Pancreas (tissue), 10 donors: ENCODE data around the gene TTC7B. TPM values are rescaled to one million over a fixed set of nuclear protein-coding genes. Genes with fewer than 3 reads are reported as not detected.

Experiments
- ATAC-seq, 4 donors: fragments of 200-7000 bp; cut with Tn5 transposase; one replicate each; pipeline versions ENCODE4 v1.8.0 to v1.9.1; 2020; ENCODE audit warnings: mild to moderate bottlenecking in 4 of 4, moderate library complexity in 4 of 4
- DNase-seq, 6 donors: peaks; one replicate each; pipeline ENCODE4 v3.0.0-alpha.2; 2020
- FAIRE-seq: peaks from 2 replicates; lab custom pipeline; 2012; peaks lifted over from hg19 to GRCh38; lab: Jason Lieb, UNC
- H3K27ac ChIP-seq, 4 donors: fragments of 200-600 bp; sonication (generic); 1 replicate in 3 of 4; 2 replicates in 1 of 4; pipeline versions ENCODE4 v1.5.0 to v1.8.0; 2020
- H3K27me3 ChIP-seq, 4 donors: fragments of 200-600 bp; one replicate each; pipeline ENCODE4 v1.8.0; 2021
- H3K36me3 ChIP-seq, 3 donors: fragments of 200-600 bp; sonication (generic) in 1 of 3; one replicate each; pipeline versions ENCODE4 v1.5.0 to v1.8.0; 2020 to 2021
- H3K4me1 ChIP-seq, 3 donors: fragments of 200-600 bp; one replicate each; pipeline ENCODE4 v1.8.0; 2021
- H3K4me3 ChIP-seq, 4 donors: fragments of 200-600 bp; sonication (generic) in 2 of 4; one replicate each; pipeline versions ENCODE4 v1.5.0 to v1.8.0; 2020 to 2021
- H3K9me3 ChIP-seq, 4 donors: fragments of 200-600 bp; one replicate each; pipeline ENCODE4 v1.8.0; 2021
- WGBS, 2 donors: extraction: QIAGEN DNeasy Blood & Tissue Kit; methylation state at CpG; one replicate each; pipeline ENCODE4 v1.1.7; 2013; 5-methylcytosine and 5-hydroxymethylcytosine counted together
- intact Hi-C, 3 donors: fragments of 100-400 bp; cut with DNase I; formaldehyde crosslinking; loops; one replicate each; pipeline versions ENCODE4 v1.11.1 to v1.14.2; 2022
- polyA plus RNA-seq, 2 donors: library from polyadenylated mRNA; stranded (reverse); fragments of 200-250 nt; gene quantifications; one replicate each; pipeline ENCODE4 v1.2.3, GENCODE V29; 2013
- total RNA-seq, 6 donors: library from RNA; stranded (reverse); fragmentation: NEBNext Ultra II Directional in 4 of 6; extraction: Animal tissue kit (Norgen Biotek cat#: 25700) in 4 of 6; gene quantifications; one replicate each; pipeline versions ENCODE4 v1.2.1 to v1.2.4, GENCODE V29; 2021 to 2023
- TF ChIP-seq, protein P1 (sequence below), 4 donors: fragments of 200-600 bp; sonication (generic) in 3 of 4; IDR thresholded peaks; one replicate each; pipeline versions ENCODE4 v1.5.0 to v1.8.0; 2021; ENCODE audit warnings: antibody characterized with exemption in 4 of 4
- donor health status: healthy with polysubstance abuse.
- donor health status: DM: no; HTN: no; CAD: no; lungs with moderate emphysema.
- donor health status: DM: no; HTN: no; CAD: no.
- donor health status: control.
- donor health status: control.
- donor health status: Bipolar disorder and iron deficiency.
- donor health status: DM: yes; HTN: yes; CAD: no.
- donor health status: DM: no; HTN: no; CAD: no.
- donor health status: DM: no; HTN: no; CAD: no.
- donor health status: DM: yes; HTN: yes; CAD: no.

Gene TTC7B
- total and polyA plus RNA-seq, 8 donors = 8.9 to 39.6 (median 29.6) TPM

DNA sequence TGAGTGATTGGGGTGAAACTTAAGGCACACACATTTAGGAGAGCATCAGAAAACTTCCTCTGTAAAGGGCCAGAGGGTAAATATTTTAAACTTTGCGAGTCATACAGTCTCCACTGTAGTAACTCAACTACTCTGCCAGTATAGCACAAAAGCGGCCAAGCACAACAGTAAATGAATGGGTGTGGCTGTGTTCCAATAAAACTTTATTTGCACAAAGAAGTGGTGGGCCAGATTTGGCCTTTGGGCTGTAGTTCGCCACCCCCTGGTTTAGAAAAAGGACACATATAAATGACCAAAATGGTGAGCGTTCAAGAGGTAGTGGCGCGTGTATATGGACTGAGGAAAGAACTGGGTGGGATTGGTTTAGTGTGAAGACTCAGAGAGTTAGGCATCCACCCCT, 309.5 kb downstream of the TTC7B start:
- intact Hi-C loops = no loop called here
- H3K27me3 ChIP-seq = no peaks in the 10 kb centered on the region

DNA sequence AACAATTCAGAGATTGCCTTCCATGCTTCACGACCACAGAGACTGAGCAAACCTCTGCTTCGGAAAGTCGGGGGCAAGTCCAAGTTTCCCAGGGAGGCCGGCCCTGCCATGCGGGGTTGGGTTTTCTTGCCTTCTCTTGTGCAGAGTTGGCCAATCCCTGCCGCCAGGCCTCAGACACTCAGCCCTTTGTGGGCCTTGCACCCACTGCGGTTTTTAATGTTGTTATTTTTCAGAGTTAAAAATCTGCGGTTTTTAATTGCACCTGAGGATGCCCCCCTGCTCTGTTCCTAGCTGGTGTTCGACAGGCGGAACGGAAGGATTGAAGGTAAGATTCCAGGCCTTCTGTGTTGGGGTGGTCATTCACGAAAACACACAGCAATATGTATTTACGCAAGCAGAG, 310.7 kb downstream of the TTC7B start:
- H3K27me3 ChIP-seq = no peaks in the 10 kb centered on the region
- no peaks in the 10 kb centered on the region for H3K9me3 ChIP-seq
- H3K36me3 ChIP-seq = no peaks in the 10 kb centered on the region
- H3K4me1 ChIP-seq = no peaks in the 10 kb centered on the region
- intact Hi-C loops = no loop called here
- TF ChIP-seq, protein P1, sequence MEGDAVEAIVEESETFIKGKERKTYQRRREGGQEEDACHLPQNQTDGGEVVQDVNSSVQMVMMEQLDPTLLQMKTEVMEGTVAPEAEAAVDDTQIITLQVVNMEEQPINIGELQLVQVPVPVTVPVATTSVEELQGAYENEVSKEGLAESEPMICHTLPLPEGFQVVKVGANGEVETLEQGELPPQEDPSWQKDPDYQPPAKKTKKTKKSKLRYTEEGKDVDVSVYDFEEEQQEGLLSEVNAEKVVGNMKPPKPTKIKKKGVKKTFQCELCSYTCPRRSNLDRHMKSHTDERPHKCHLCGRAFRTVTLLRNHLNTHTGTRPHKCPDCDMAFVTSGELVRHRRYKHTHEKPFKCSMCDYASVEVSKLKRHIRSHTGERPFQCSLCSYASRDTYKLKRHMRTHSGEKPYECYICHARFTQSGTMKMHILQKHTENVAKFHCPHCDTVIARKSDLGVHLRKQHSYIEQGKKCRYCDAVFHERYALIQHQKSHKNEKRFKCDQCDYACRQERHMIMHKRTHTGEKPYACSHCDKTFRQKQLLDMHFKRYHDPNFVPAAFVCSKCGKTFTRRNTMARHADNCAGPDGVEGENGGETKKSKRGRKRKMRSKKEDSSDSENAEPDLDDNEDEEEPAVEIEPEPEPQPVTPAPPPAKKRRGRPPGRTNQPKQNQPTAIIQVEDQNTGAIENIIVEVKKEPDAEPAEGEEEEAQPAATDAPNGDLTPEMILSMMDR (IDR thresholded peaks at IDR 0.05) = no peak
- no peak overlapping the region for H3K27ac ChIP-seq
- ATAC-seq (no peak), FAIRE-seq (no peak), DNase-seq (no peak)
- WGBS, 2 donors = 87 to 91% methylated on average over 13 of the region's 13 CpGs
- H3K4me3 ChIP-seq = no peak overlapping the region

More for the DNA sequence above, 309.5 kb downstream of the TTC7B start:
- FAIRE-seq = no peak
- TF ChIP-seq, protein P1 (IDR thresholded peaks at IDR 0.05) = no peak
- no peak for ATAC-seq
- H3K27ac ChIP-seq = no peak overlapping the region
- no peak for DNase-seq
- no peak overlapping the region for H3K4me3 ChIP-seq
- 94 to 96% methylated on average over 6 of the region's 6 CpGs for WGBS, 2 donors
- H3K9me3 ChIP-seq = no peaks in the 10 kb centered on the region
- no peaks in the 10 kb centered on the region for H3K36me3 ChIP-seq
- no peaks in the 10 kb centered on the region for H3K4me1 ChIP-seq

DNA sequence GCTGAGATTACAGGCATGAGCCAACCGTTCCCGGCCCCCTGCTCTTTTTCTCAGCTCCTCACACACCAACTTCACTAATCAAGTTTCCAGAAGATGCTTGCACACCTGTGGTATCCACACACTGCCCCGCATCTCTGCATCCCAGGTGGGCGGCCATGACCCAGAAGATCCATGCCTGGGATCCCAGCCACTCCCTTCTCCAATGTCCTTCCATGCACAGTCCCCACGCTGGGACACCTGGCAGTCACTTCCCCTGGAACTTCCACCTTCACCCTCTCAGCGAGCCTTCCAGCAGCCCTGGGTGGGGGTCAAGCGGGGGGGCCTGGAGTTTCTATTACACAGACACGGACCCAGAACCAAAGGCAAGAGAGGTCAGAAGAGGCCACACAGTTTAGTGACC, 311.6 kb downstream of the TTC7B start:
- DNase-seq = no peak
- WGBS, 2 donors = 92 to 96% methylated on average over 8 of the region's 8 CpGs
- H3K9me3 ChIP-seq = no peaks in the 10 kb centered on the region
- TF ChIP-seq, protein P1 (IDR thresholded peaks at IDR 0.05) = no peak
- no peaks in the 10 kb centered on the region for H3K4me1 ChIP-seq
- H3K27ac ChIP-seq = no peak overlapping the region
- intact Hi-C loops = no loop called here
- no peaks in the 10 kb centered on the region for H3K36me3 ChIP-seq
- H3K27me3 ChIP-seq = no peaks in the 10 kb centered on the region
- H3K4me3 ChIP-seq = no peak overlapping the region
- ATAC-seq = no peak
- no peak for FAIRE-seq

DNA sequence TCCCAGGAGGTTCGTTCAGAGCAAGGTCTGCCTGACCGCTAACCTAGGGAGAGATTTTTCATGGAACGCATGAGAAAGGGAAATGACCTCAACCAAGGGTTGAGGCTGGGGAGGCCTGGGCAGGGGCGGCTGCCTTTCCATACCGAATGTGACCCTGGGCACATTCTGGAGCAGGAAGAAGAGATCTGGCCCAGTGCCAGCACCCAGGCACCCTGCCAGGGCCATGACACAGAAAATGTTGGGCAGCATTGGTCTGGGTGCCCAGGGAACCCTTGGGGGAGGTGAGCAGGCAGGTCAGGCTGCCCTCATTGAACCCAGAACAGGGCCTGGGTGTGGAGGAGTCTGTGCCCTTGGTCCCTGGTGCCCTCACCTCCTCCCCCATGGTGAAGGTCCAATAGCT, 312.6 kb downstream of the TTC7B start:
- intact Hi-C loops = no loop called here
- TF ChIP-seq, protein P1 (IDR thresholded peaks at IDR 0.05) = no peak
- 31 to 44% methylated on average over 5 of the region's 5 CpGs for WGBS, 2 donors
- ATAC-seq = peak; percentile 45 to 74 (median 50)
- Histone ChIP-seq H3K4me3 (no peak overlapping the region), H3K27me3 (no peaks in the 10 kb centered on the region), H3K4me1 (no peaks in the 10 kb centered on the region), H3K27ac (peak overlapping the region in 3 of 4 donors; percentile 42 to 53 (median 46)), H3K9me3 (no peaks in the 10 kb centered on the region), H3K36me3 (no peaks in the 10 kb centered on the region)
- FAIRE-seq = no peak
- peak in 5 of 6 donors; percentile 52 to 86 (median 79) for DNase-seq

DNA sequence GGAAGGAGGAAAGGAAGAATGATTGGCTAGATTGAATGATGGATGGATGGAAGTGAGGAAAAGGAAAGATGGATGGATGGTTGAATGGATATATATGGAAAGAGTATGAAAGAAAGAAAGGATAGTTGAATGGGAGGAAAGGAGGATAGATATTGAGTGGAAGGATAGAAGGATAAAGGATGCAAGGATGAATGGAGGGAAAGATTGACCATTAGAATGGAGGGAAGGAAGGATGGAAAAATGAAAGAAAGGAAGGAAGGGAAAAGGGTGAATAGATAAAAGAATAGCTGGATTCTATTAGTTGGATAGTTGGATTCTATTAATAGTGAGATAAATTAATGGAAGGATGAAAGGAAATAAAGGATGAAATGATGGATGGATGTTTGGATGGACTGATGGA, 313.5 kb downstream of the TTC7B start:
- intact Hi-C loops = no loop called here
- Histone ChIP-seq H3K27me3 (no peaks in the 10 kb centered on the region), H3K4me3 (no peak overlapping the region), H3K4me1 (no peaks in the 10 kb centered on the region), H3K9me3 (no peaks in the 10 kb centered on the region), H3K27ac (peak overlapping the region in 2 of 4 donors; percentile 42 to 53), H3K36me3 (no peaks in the 10 kb centered on the region)
- ATAC-seq (no peak), DNase-seq (no peak), FAIRE-seq (no peak)
- TF ChIP-seq, protein P1 (IDR thresholded peaks at IDR 0.05) = no peak
